Epidermal melanocyte (primary cell): Measurements from ENCODE around the gene RNF150.
"Not testable (repeated sequence)": the region's sequence is repeated elsewhere in the genome, so short reads cannot be mapped to it uniquely, and the experiment has no call there.

Experiments used
- DNase-seq: peaks from one replicate; pipeline ENCODE4 v3.0.0; 2011; ENCODE audit warnings: low spot score; ENCODE audit not compliant: insufficient read length

Gene RNF150

GRCh38 chr4:141078871-141079270 lies 54.4 kb downstream of the RNF150 start:
- no peak for DNase-seq

- DNase-seq: no peak
These were observed 55.6 kb downstream of the RNF150 start for GRCh38 chr4:141077611-141078225.

DNA sequence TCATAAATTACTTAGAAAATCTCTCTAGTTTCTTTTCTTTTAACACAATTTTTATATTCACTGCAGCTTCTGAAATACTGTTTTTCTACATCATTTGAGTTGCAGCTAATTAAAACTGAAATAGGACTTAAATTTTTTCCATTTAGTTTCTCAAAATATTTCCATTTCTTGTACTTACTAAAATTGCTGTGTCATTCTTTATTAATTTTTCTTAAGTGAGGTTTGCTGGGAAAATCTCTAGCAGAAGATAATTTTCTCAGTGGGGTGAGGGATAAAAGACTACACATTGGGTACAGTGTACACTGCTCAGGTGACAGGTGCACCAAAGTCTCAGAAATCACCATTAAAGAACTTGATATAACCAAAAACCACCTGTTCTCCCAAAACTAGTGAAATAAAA lies 57.7 kb downstream of the RNF150 start:
- DNase-seq: no peak

GRCh38 chr4:141074098-141074878 lies 59.0 kb downstream of the RNF150 start:
- no peak for DNase-seq

DNA sequence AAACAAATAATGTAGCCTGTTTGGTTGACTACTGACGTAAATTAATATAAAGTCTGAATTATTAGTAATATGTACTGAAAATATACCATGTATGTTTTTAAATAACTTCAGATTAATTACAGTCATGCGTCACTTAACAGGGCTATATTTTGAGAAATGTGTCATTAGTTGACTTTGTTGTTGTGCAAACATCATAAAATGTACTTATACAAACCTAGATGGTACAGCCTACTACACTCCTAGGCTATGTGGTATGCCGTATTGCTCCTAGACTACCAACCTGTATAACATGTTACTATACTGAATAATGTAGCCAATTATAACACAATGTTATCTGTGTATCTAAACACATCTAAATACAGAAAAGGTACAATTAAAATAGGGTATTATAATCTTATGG lies 66.6 kb downstream of the RNF150 start:
- DNase-seq: no peak

GRCh38 chr4:141065872-141066271 lies 67.4 kb downstream of the RNF150 start:
- no peak for DNase-seq

DNA sequence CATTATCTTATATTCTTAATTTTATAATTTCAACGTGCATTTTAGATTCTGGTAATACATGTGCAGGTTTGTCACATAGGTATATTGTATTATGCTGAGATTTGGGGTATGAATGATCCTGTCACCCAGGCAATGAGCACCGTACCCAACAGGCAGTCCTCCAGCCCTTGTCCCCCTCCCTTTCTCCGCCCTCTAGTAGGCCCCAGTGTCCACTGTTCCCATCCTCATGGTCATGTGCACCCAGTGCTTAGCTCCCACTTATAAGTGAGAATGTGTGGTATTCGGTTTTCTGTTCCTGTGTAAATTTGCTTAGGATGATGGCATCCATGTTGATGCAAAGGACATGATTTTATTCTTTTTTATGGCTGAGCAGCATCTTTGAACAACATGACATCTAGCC lies 70.6 kb downstream of the RNF150 start:
- DNase-seq: no peak

DNA sequence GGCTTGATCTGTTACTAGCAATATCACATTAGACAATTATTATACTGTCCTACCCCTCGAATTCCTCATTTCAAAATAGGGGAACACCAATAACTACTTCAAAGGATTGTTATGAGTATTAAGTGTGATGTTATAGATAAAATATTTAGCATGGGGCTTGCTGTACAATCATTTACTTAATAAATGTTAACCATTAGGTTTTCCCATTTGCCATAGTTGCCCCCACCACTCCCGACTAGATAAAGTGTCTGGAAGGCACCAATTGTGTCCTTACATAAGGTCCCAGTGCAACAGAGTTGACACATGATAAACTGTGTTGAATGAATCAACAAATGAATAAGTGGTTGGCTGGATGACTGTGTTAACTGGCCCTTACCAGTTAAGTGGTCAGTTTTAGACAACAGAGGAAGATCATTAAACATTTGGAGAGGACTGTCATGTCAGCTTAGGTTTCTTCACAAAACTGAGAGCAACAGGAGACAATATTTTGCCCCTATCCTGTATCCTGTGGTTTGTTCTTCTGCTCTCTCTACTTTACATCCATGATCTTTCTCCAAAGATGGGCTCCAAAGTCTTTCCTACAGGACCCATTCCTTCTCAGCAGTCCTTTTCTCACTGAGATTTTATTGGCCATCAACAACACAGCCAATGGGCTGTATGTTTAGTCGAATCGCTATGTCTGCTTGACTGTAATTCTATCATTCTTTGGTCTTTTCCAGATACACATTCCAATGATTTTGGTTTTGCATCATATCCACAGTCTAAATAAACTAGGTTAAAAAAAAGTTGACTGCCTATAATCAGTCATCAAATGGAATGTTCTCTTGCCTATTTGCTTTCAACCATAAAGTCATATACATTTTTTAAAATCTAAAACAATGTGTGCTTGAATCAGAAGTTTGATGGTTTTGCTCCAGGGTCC lies 74.4 kb downstream of the RNF150 start:
- no peak for DNase-seq

- no peak for DNase-seq
These were observed 75.7 kb downstream of the RNF150 start for GRCh38 chr4:141057582-141057981.

DNA sequence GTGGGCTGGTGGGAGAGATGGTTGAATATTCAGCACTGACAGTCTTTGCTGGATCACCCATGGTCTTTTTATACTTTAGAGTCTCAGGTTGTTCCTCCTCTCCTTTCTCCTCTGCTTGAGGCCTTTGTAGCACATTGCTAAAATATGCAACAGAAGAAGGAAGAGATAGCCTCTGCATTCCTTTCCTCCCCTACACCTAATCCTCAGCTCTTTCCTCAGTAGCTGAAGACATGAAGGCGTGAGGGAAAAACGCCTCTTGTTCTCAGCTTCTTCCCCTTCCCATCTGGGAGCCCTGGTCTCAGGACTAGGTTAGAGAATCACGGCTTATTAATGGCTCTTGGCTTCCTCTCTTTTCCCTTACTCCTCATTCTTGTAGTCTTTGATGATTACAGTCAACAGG lies 76.8 kb downstream of the RNF150 start:
- no peak for DNase-seq

DNA sequence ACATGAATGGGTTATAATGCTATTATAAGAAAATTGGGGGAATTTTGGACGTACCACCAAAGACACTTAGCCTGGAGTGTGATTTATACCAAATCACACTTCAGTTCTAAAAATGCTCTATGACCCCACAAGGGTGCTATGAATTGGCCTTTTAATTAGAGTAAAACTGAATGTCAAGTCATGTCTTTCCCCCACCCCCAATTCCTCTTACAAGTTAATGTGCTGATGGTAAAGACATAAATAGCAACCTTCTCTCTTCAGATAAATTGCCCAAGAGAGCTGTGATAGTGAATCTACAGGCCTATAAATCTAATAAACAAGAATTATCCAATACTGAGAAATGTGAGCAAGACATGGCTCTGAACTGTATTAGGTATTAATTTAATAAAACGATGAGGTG lies 78.8 kb downstream of the RNF150 start:
- DNase-seq: no peak

- DNase-seq: not testable (repeated sequence)
These were observed 82.3 kb downstream of the RNF150 start for GRCh38 chr4:141050999-141051398.

GRCh38 chr4:141047228-141047884 lies 85.9 kb downstream of the RNF150 start:
- no peak for DNase-seq

GRCh38 chr4:141046255-141046654 lies 87.0 kb downstream of the RNF150 start:
- DNase-seq: no peak

DNA sequence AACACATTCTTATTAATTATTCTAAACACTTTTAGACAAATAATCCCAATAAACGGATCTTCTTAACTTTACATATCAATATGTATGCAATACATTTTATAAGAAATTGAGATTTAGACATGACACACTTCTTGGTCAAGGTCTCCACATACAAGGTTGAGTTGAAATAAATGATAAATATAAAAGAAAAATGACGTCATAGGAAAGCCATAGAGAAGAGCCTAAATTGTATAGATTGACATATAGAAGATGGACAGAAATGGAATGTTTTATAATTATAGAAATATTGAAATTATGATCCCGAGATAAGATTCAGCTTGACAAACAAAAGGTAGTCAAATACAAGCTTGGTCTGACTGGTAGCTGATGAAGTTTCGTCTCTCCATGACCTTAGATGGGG lies 87.4 kb downstream of the RNF150 start:
- DNase-seq: no peak

GRCh38 chr4:141041021-141041476 lies 92.2 kb downstream of the RNF150 start:
- no peak for DNase-seq

DNA sequence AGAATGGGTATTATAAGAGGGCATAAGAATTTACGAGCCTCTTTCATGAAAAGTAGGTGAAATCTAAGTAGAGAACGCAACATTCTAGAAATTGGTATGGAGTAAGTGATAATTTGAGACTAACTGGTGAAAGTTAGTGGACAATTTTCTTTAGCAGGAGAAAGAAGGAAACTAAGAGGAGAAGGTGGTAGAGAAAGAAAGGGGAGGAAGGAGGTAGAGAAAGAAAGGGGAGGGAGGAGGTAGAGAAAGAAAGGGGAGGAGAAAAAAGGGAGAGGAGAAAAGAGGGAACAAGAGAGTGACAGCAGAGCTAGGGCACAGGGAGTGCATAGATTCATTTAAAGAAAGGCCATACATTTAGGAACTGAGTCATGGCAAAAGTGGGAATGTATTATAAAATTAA lies 94.1 kb downstream of the RNF150 start:
- DNase-seq: no peak

GRCh38 chr4:141038428-141038827 lies 94.8 kb downstream of the RNF150 start:
- DNase-seq: no peak

DNA sequence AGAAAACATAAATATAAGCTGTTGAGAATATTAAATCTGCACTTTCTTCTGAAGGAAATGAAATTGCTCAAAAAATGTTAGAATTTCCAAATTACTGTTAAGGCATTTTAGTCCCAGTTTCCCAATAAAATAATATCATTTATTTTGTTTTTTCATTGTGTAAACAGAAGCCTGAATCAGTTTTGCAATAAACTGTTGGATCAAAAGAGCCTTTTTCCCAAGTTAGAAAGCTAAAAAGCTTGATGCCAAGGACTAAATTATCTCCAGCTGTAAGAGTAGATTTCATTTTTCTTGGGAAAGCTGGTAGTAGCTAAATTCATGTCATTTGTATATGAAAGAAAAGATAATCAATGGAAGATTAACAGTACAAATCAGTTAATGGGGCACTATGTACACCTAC lies 95.8 kb downstream of the RNF150 start:
- no peak for DNase-seq

DNA sequence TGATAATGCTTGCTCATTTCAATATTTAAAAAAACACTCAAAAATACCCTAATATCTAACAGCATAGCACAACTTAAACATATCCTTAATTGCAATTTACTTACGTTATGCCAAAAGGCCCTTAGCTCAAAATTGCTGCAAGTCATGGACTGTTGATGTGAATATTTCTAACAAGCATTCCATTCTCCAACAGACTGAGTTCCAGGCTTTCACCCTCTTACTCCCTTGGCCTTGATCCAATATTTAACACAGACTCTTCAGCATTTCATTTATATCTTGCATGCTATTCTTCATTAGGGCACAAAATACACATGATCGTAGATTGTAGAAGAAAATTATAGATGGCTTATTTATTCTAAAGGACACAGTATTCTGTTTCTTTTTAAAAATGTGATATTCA lies 96.5 kb downstream of the RNF150 start:
- DNase-seq: no peak

DNA sequence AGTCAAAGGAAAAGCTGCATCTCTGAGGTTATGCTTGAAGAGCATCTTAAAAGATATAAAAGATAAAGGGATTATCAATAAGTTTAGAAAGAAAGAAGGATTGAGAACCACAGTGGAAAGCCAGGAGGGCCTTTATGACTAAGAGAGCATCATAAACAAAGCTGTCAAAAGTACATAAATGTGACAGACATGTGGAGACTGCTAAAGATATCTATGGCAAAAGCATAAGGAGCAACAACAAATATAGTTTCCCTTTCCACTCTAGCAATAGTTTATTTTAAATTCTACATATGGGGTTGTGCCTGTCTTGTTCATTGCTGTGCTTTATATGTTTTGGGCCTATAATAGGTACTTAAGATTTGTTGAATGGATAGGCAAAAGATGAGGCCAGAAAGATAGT lies 97.3 kb downstream of the RNF150 start:
- DNase-seq: no peak
